NB4 (cell line): ENCODE results near the gene SLC35F6.

Experiments
- DNase-seq: peaks from one replicate; pipeline ENCODE4 v3.0.0; 2010; ENCODE audit warnings: low read depth
- H3K4me3 ChIP-seq: one replicate; pipeline ENCODE4 v1.5.1; 2011; ENCODE audit warnings: mild to moderate bottlenecking, low read depth, low read length, moderate library complexity
- MYC ChIP-seq: IDR thresholded peaks from 2 replicates; pipeline ENCODE4 v1.6.1; 2011; ENCODE audit warnings: low read depth, low read length
- POLR2A ChIP-seq: IDR thresholded peaks from 2 replicates; pipeline ENCODE4 v1.6.1; 2011; ENCODE audit warnings: mild to moderate bottlenecking; ENCODE audit not compliant: insufficient read length; ENCODE audit errors: extremely low read depth
- TF ChIP-seq, protein P1 (sequence below): IDR thresholded peaks from 2 replicates; pipeline ENCODE4 v1.6.1; 2011; ENCODE audit warnings: low read depth, low read length
- TF ChIP-seq, protein P2 (sequence below): IDR thresholded peaks from one replicate; pipeline ENCODE4 v1.5.1; 2012; ENCODE audit warnings: low read depth, low read length

Gene SLC35F6

GRCh38 chr2:26735883-26736588 lies 28.0 kb upstream of the SLC35F6 start:
- no peak overlapping the region for H3K4me3 ChIP-seq
- no peak for DNase-seq
- TF ChIP-seq, protein P1, sequence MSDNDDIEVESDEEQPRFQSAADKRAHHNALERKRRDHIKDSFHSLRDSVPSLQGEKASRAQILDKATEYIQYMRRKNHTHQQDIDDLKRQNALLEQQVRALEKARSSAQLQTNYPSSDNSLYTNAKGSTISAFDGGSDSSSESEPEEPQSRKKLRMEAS: no peak
- no peak for TF ChIP-seq POLR2A
- TF ChIP-seq MYC: no peak
- TF ChIP-seq, protein P2, sequence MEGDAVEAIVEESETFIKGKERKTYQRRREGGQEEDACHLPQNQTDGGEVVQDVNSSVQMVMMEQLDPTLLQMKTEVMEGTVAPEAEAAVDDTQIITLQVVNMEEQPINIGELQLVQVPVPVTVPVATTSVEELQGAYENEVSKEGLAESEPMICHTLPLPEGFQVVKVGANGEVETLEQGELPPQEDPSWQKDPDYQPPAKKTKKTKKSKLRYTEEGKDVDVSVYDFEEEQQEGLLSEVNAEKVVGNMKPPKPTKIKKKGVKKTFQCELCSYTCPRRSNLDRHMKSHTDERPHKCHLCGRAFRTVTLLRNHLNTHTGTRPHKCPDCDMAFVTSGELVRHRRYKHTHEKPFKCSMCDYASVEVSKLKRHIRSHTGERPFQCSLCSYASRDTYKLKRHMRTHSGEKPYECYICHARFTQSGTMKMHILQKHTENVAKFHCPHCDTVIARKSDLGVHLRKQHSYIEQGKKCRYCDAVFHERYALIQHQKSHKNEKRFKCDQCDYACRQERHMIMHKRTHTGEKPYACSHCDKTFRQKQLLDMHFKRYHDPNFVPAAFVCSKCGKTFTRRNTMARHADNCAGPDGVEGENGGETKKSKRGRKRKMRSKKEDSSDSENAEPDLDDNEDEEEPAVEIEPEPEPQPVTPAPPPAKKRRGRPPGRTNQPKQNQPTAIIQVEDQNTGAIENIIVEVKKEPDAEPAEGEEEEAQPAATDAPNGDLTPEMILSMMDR: no peak

DNA sequence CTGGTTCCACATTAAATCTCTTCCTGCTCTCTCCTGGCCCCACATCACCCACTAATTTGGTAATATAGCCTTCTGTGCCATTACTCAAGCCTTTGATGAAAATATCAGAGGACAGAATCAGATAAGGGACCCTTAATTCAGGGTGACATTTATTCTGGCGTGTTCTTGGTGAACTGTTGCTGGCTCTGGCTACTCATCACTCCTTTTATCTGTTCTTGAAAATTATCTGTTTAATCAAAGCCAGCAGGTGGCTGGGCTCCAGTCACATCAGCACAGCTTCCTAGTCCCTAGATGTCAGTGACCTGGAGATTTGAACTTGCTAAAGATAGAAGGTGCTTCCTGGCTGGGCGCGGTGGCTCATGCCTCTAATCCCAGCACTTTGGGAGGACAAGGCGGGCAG lies 26.9 kb upstream of the SLC35F6 start:
- DNase-seq: no peak
- no peak overlapping the region for H3K4me3 ChIP-seq
- TF ChIP-seq, protein P2: no peak
- TF ChIP-seq, protein P1: no peak
- no peak for TF ChIP-seq MYC

DNA sequence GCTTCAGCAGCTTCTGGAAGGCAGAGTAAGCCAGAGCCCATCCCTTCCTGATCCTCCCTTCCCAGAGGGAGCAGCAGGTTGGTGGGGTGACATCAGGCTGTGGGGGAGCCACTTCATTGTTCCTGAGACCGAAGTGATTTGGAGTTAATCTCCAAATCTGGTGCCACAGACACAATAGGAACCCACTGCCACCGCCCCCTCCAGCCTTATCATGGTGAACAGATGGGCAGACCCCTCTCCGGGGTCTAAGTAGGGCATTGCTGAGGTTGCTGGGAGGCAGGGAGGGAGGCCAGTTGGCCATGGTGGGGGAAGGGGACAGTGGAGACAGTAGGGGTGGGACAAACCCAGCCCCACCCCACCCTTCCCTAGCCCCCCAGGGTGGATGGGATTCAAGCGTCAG lies 25.6 kb upstream of the SLC35F6 start:
- no peak for DNase-seq
- TF ChIP-seq MYC (no peak), POLR2A (no peak)
- TF ChIP-seq, protein P2: no peak
- TF ChIP-seq, protein P1: no peak

DNA sequence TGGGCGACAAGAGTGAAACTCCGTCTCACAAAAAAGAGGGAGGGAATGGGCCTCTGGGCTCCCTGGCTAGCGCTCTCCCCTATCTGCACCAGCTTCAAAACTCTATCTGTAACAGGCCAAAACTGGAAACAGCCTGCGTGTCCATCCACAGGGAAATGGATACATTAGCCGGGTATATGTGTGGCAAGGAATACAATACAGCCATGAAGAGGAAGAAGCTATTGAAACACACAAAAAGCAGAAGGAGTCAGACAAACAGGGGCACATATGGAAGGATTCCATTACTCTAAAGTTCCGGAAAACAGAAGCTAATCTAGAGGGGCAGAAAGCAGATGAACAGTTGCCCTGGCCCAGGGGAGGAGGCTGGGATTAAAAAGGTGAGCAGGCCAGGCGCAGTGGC lies 24.6 kb upstream of the SLC35F6 start:
- DNase-seq: no peak
- no peak for TF ChIP-seq MYC
- TF ChIP-seq POLR2A: no peak
- TF ChIP-seq, protein P2: no peak
- TF ChIP-seq, protein P1: no peak
- no peak overlapping the region for H3K4me3 ChIP-seq

More for the DNA sequence above, 25.6 kb upstream of the SLC35F6 start:
- H3K4me3 ChIP-seq: no peak overlapping the region

- H3K4me3 ChIP-seq: no peak overlapping the region
Observed at GRCh38 chr2:26740346-26740745, 23.7 kb upstream of the SLC35F6 start.

GRCh38 chr2:26740890-26741302 lies 23.2 kb upstream of the SLC35F6 start:
- H3K4me3 ChIP-seq: no peak overlapping the region
- DNase-seq: peak; percentile 21
- TF ChIP-seq MYC: no peak
- TF ChIP-seq, protein P2: no peak
- TF ChIP-seq, protein P1: no peak
- TF ChIP-seq POLR2A: no peak

More at GRCh38 chr2:26740346-26740745, 23.7 kb upstream of the SLC35F6 start:
- DNase-seq: no peak
- TF ChIP-seq, protein P1: no peak
- TF ChIP-seq POLR2A: no peak
